Neural crest cell (in vitro differentiated cells): Measurements from ENCODE around the gene DENND4C. TPM values are rescaled to one million over a fixed set of nuclear protein-coding genes. Genes with fewer than 3 reads are reported as not detected.

Experiments
- DNase-seq: peaks from one replicate; pipeline ENCODE4 v3.0.0; 2021; ENCODE audit warnings: low read depth, mixed read lengths, low spot score
- H3K27ac Mint-ChIP-seq: one replicate; pipeline ENCODE4 v1.8.0; 2021; ENCODE audit warnings: mild to moderate bottlenecking, mixed read lengths; ENCODE audit not compliant: unreplicated experiment
- H3K27me3 Mint-ChIP-seq: 2 replicates; pipeline ENCODE4 v1.8.0; 2021; ENCODE audit warnings: low read depth, mild to moderate bottlenecking, mixed read lengths
- H3K36me3 Mint-ChIP-seq: 2 replicates; pipeline ENCODE4 v1.8.0; 2021; ENCODE audit warnings: low read depth, mild to moderate bottlenecking, mixed read lengths
- H3K4me1 Mint-ChIP-seq: 2 replicates; pipeline ENCODE4 v1.8.0; 2021; ENCODE audit warnings: mixed read lengths
- H3K4me3 Mint-ChIP-seq: one replicate; pipeline ENCODE4 v1.8.0; 2021; ENCODE audit warnings: mild to moderate bottlenecking, mixed read lengths
- H3K9me3 Mint-ChIP-seq: 2 replicates; pipeline ENCODE4 v1.8.0; 2021; ENCODE audit warnings: mixed read lengths
- CTCF ChIP-seq: fragments of 200-600 bp; sonication (generic); conservative IDR thresholded peaks from 2 replicates; pipeline ENCODE4 v1.5.0; 2021; ENCODE audit warnings: antibody characterized with exemption, mild to moderate bottlenecking
- total RNA-seq: library from RNA; stranded (reverse); gene quantifications from 2 replicates; pipeline ENCODE4 v1.2.1, GENCODE V29; 2021

The DENND4C gene
- total RNA-seq, 1 donor from 2014 or later, result 26.4 TPM

- H3K4me3 Mint-ChIP-seq, result no peak overlapping the region
- no peaks in the 10 kb centered on the region for H3K27me3 Mint-ChIP-seq
- DNase-seq, result no peak
- H3K9me3 Mint-ChIP-seq, result no peaks in the 10 kb centered on the region
- no peak overlapping the region for H3K27ac Mint-ChIP-seq
- H3K36me3 Mint-ChIP-seq, result peaks cover 14% of the 10 kb centered on the region
- H3K4me1 Mint-ChIP-seq, result no peaks in the 10 kb centered on the region
- no peak for TF ChIP-seq CTCF
Observed at GRCh38 chr9:19298436-19299000, 68.0 kb downstream of the DENND4C start.

GRCh38 chr9:19303216-19303615, 72.7 kb downstream of the DENND4C start:
- no peak overlapping the region for H3K27ac Mint-ChIP-seq
- TF ChIP-seq CTCF, result no peak
- H3K27me3 Mint-ChIP-seq, result no peaks in the 10 kb centered on the region
- H3K4me3 Mint-ChIP-seq, result no peak overlapping the region
- no peaks in the 10 kb centered on the region for H3K9me3 Mint-ChIP-seq
- peaks cover 14% of the 10 kb centered on the region for H3K36me3 Mint-ChIP-seq
- H3K4me1 Mint-ChIP-seq, result no peaks in the 10 kb centered on the region
- no peak for DNase-seq

GRCh38 chr9:19306568-19306967, 76.1 kb downstream of the DENND4C start:
- Mint-ChIP-seq H3K4me1 (no peaks in the 10 kb centered on the region), H3K36me3 (peaks cover 13% of the 10 kb centered on the region), H3K9me3 (no peaks in the 10 kb centered on the region), H3K27me3 (no peaks in the 10 kb centered on the region), H3K27ac (no peak overlapping the region), H3K4me3 (no peak overlapping the region)
- DNase-seq, result no peak
- TF ChIP-seq CTCF, result no peak

GRCh38 chr9:19310246-19310645, 79.8 kb downstream of the DENND4C start:
- no peaks in the 10 kb centered on the region for H3K27me3 Mint-ChIP-seq
- TF ChIP-seq CTCF, result no peak
- H3K36me3 Mint-ChIP-seq, result peaks cover 5% of the 10 kb centered on the region
- no peak overlapping the region for H3K27ac Mint-ChIP-seq
- H3K9me3 Mint-ChIP-seq, result no peaks in the 10 kb centered on the region
- no peak for DNase-seq
- H3K4me3 Mint-ChIP-seq, result no peak overlapping the region
- no peaks in the 10 kb centered on the region for H3K4me1 Mint-ChIP-seq

- Mint-ChIP-seq H3K27me3 (no peaks in the 10 kb centered on the region), H3K4me3 (no peak overlapping the region), H3K4me1 (no peaks in the 10 kb centered on the region), H3K36me3 (peaks cover 2% of the 10 kb centered on the region), H3K9me3 (no peaks in the 10 kb centered on the region), H3K27ac (no peak overlapping the region)
- no peak for DNase-seq
- no peak for TF ChIP-seq CTCF
Observed at GRCh38 chr9:19313573-19313972, 83.1 kb downstream of the DENND4C start.

GRCh38 chr9:19320495-19320894, 90.0 kb downstream of the DENND4C start:
- Mint-ChIP-seq H3K4me1 (no peaks in the 10 kb centered on the region), H3K27me3 (no peaks in the 10 kb centered on the region), H3K27ac (no peak overlapping the region)

More at GRCh38 chr9:19320495-19320894, 90.0 kb downstream of the DENND4C start:
- Mint-ChIP-seq H3K9me3 (no peaks in the 10 kb centered on the region), H3K36me3 (peaks cover 19% of the 10 kb centered on the region), H3K4me3 (no peak overlapping the region)
- no peak for TF ChIP-seq CTCF
- DNase-seq, result no peak
